HL-60 (cell line): Measurements from ENCODE around the gene ATP5MG.
A peak's percentile ranks its signal among the peaks of the same experiment; 100 is the strongest.

Source experiments
- DNase-seq, 2 experiments: peaks; one replicate each; pipeline ENCODE4 v3.0.0-alpha.2; 2010 to 2020; ENCODE audit warnings: low read depth in 1 of 2, low spot score in 1 of 2
- H3K27ac ChIP-seq: fragments of 250-450 bp; sonication (Bioruptor Pico); replicated peaks from 2 replicates; pipeline ENCODE4 v1.5.1; 2020; ENCODE audit warnings: mild to moderate bottlenecking, moderate library complexity
- H3K27me3 ChIP-seq: fragments of 250-450 bp; sonication (Bioruptor Pico); 2 replicates; pipeline ENCODE4 v1.5.1; 2021; ENCODE audit warnings: mild to moderate bottlenecking, moderate library complexity; ENCODE audit not compliant: insufficient read depth, poor library complexity, severe bottlenecking
- H3K4me3 ChIP-seq: replicated peaks from 2 replicates; pipeline ENCODE4 v1.5.1; 2011; ENCODE audit warnings: mild to moderate bottlenecking, control low read depth, low read length; ENCODE audit not compliant: insufficient read depth
- CTCF ChIP-seq: IDR thresholded peaks from one replicate; pipeline ENCODE4 v1.5.1; 2011; ENCODE audit warnings: low read length, control low read depth, inconsistent platforms; ENCODE audit not compliant: insufficient read depth
- GABPA ChIP-seq: IDR thresholded peaks from 2 replicates; pipeline ENCODE4 v1.6.1; 2012; ENCODE audit warnings: low read depth
- POLR2AphosphoS5 ChIP-seq: IDR thresholded peaks from 2 replicates; pipeline ENCODE4 v1.6.1; 2012; ENCODE audit warnings: low read depth
- REST ChIP-seq: IDR thresholded peaks from 2 replicates; pipeline ENCODE4 v1.6.1; 2012; ENCODE audit warnings: low read depth; ENCODE audit not compliant: insufficient replicate concordance
- SPI1 ChIP-seq: IDR thresholded peaks from 2 replicates; pipeline ENCODE4 v1.6.1; 2012; ENCODE audit warnings: low read depth, mild to moderate bottlenecking, borderline replicate concordance

Gene ATP5MG

GRCh38 chr11:118434553-118435289, 33.3 kb downstream of the ATP5MG start:
- DNase-seq, result peak in 1 of 2 experiments; percentile 25
- peak; percentile 93 for TF ChIP-seq REST
- TF ChIP-seq GABPA, result no peak
- TF ChIP-seq POLR2AphosphoS5, result no peak
- H3K27me3 ChIP-seq, result no peaks in the 10 kb centered on the region
- H3K27ac ChIP-seq, result peak overlapping the region; percentile 79
- peak overlapping the region; percentile 65 for H3K4me3 ChIP-seq

GRCh38 chr11:118435290-118435892, 34.0 kb downstream of the ATP5MG start:
- H3K27ac ChIP-seq, result peak overlapping the region; percentile 79
- peak overlapping the region; percentile 65 for H3K4me3 ChIP-seq
- TF ChIP-seq SPI1 (no peak), REST (no peak)
- peak in 1 of 2 experiments; percentile 77 for DNase-seq
- no peaks in the 10 kb centered on the region for H3K27me3 ChIP-seq

GRCh38 chr11:118435893-118436624, 34.7 kb downstream of the ATP5MG start, which contains the start of gene KMT2A:
Gene KMT2A, plus strand, starts transcription at chr11:118436492. Its CDS starts 21 bp downstream, at chr11:118436513.
- peak; percentile 92 to 97 for DNase-seq
- Histone ChIP-seq H3K27ac (peak within 1 kb of the TSS; percentile 79), H3K27me3 (no peaks in the 10 kb centered on the region), H3K4me3 (peak within 1 kb of the TSS; percentile 96)
- no peak for TF ChIP-seq CTCF
- TF ChIP-seq GABPA, result peak; percentile 37
- peak; percentile 40; the same call in 1 of the 2 replicates for TF ChIP-seq POLR2AphosphoS5
- TF ChIP-seq REST, result peak; percentile 33
- TF ChIP-seq SPI1, result peak; percentile 46; the same call in 1 of the 2 replicates
